Limb (tissue), 2 donors: ENCODE data around the gene FHIT.

Experiments
- DNase-seq, 2 donors: peaks; one replicate each; pipeline ENCODE4 v3.0.0-alpha.2; 2016; ENCODE audit errors: extremely low spot score in 2 of 2

FHIT gene

DNA sequence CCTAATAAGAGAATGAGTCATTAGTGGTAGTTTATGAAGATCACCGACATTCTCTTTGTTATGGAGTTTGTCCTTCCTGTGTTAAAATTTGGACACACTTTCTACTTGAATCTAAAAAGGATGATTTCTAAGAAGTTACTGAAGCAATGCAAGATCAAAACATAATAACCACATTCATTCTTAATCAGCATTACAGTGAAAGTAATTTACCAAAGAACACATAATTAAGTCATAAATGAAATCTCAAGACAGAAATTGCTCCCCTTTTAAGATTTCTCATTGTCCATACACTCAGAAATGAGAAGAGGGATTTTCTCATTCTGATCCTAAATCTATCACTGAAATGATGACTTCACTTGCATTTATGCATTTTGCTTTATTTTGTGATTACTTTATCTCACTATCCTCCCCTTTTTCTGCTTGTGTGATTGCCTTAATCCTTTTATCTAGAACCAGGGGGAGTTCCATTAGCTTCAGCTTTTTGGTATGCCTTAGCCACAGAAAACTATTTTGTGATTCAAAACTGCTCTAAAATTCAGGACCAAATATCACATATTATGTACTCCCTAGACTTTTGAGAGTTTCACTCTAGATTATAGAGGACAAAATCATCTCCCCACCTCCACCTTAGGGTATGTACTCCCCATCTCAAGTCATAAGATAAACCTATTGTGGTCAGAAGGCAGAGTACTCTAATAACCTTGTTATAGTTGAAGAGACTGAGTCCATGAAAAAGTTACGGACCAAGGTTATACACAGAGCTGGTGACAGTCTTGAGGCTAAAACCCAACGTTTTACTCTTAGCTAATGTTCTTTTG, 1383.9 kb downstream of the FHIT start:
- DNase-seq = no peak

DNA sequence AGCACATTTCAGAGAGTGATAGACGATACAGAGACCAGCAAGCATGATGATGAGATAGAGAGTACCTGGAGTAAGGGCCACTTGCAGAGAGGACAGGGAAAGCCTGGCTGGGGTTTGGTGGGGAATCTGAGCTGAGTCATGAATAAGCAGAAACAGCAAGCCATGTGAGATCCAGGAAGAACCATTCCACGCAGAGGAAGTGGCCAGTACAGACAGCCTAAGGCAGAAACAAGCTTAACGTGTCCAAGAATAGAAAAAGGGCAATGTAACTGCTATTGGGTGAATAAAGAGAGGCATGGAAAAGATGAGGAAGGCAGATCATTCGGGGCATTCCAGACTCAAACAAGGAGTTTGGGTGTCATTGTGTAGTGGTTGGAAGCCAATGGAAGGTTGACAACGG, 1385.2 kb downstream of the FHIT start:
- no peak for DNase-seq

DNA sequence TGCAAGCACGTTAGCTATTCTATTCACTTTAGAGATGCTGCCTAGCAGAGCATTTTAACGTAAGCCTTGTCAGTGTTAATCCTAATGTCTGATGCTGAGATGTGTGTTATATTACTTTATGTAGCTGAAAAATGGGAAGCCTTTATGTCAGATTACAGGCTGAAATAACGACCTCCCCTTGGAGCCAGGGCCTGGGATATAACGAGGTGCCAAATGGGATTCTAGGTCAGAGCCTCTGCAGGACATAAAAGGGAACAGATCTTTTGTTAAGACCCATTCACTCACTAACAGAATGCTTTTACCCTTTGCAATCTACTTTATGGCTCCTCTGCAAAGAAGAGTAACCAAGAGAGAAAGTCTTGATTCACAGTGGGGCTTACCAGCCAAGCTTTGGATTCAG, 1385.9 kb downstream of the FHIT start:
- no peak for DNase-seq

DNA sequence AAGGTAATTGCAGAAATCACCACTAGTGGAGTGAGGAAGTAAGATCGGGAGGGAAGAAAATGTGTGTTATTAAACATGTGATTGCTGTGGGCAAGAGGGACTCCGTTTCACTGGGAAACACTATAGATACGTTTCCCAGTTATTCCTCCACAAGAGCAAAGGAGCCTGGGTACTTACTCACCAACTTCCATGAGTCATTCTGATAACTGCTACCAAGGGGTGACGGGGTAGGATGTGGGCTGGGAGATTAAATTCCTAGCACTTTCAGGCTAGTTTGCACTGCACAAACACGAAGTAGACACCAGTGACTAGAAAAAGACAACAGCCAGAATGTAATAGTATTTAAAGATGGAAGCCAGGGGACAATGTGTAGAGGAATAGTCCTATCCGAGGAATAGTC, 1388.6 kb downstream of the FHIT start:
- no peak for DNase-seq

DNA sequence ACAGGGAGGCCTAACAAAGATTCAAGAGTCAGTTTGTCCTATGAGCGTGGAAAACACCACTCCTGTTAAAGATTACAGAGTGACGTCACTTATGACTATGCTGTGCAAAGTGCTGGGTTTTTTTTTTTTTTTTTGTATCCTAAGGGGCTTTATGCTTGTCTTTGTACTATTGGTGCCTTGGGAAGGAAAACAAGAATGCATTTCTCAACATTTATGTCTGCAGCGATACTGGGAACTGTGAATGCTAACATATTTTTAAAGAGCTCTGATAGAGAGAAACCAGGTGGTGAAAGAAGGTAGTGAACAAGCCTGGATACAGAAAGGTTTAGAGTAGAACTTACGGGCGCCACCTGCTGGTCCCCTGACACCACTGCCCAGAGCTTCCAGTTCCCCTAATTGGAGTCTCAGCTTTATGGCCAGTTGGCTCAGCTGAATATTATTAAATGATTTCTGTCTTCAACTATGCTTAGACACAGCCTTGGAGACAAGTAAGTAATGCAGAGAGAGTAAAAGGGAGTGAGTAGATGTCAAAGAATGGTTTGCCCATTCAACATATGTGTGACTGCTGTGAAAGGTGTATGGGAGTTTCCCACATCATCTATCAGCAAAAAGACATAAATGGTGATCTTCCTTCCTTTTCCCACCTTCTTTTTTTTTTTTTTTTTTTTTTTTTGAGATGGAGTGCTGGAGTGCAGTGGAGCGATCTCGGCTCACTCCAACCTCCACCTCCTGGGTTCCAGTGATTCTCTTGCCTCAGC, 1393.5 kb downstream of the FHIT start:
- peak; percentile 85 to 86 for DNase-seq

DNA sequence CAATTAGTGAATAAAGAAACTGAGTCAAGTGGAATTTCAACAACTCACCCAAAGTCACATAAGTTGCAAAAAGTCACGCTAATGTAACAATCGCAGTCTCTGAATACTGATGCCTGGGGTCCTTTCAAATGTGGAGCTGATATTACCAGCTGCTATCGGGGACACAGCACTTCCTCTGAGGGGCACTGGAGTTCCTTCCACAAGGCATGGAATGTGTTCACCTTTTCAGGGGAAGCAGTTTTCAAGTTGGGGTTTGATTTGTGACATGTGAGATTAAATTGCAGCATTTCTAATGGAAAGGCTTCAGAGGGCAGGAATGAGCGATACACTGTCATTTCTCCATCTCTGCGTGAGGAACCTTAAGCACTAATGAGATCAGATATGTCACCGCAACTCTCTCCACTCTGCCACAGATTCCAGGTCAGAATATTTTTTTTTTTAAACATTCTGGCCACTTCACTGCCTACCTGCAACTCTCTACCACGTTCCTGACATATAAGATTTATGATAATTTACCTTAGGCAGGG, 1394.3 kb downstream of the FHIT start:
- no peak for DNase-seq

DNA sequence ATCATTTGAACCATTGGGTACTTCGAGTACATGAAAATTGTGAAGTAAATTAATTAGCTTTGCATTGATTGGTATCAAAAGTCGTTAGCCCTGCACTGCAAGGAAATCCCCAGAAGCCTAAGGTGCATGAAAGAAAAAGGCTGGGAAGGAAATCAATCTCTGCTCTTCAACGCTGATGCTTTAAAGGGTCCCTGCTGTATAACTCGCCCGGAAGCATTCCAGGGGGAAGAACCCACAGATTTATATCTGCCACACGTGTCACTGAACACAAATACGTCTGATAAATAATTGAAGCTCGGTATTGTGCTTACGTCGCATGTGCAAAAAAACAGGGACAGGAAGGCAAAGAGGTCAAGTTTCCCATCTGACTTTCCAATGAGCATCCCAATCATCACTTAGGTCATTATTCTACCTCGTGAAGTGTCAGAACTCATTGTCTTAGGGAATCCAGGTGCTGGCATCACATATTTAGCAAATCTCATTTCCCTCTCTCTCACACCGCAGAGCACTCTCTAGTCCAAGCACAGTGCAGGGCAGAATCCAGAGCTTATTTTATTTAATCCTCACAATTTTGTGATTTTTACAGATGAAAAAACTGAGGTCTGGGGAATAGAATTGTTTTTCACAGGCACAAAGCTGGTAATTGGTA, 1397.1 kb downstream of the FHIT start:
- no peak for DNase-seq

DNA sequence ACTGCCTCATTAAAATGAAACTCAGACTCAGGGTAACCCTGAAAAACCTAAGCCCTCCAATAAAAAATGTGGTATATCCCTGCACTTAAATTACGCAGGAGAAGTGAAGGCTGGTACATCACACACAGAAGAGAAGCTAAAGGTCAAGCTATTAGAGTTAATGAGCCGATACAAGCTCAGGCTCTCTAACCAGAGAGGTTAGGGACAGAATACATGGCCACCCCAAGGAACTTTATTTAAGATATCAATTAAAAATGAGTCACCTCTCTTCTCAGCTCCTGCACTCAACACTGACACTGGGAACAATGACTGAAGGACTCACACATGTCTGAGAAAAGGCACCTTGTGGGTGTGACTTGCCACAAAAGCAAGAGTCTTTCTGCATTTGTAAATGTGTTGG, 1400.8 kb downstream of the FHIT start:
- DNase-seq = no peak

DNA sequence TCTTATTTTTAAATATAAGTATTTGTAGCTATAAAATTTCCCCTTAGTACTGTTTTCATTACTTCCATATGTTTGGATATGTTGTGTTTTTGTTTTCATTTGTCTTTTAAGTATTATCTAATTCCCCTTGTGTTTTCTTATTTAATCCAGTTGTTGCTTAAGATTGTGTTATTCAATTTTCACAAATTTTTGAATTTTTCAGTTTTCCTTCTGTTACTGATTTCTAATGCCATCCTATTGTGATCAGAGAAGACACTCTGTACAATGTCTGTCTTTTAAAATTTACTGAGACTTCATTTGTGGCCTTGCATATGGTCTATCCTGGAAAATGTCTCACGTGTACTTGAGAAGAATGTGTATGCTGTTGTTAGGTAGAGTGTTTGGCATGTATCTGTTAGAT, 1405.9 kb downstream of the FHIT start:
- no peak for DNase-seq

DNA sequence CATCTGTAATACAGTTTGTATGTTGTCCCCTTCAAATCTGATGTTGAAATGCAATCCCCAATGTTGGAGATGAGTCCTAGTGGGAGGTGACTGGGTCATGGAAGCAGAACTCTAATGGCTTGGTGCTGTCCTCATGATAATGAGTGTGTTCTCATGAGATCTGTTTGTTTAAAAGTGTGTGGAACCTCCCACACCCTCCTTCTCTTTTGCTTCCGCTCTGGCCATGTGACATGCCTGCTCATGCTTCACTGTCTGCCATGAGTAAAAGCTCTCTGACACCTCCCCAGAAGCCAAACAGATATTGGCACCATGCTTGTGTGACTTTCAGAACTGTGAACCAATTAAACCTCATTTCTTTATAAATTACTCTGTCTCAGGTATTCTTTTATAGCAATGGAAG, 1407.4 kb downstream of the FHIT start:
- DNase-seq = no peak

DNA sequence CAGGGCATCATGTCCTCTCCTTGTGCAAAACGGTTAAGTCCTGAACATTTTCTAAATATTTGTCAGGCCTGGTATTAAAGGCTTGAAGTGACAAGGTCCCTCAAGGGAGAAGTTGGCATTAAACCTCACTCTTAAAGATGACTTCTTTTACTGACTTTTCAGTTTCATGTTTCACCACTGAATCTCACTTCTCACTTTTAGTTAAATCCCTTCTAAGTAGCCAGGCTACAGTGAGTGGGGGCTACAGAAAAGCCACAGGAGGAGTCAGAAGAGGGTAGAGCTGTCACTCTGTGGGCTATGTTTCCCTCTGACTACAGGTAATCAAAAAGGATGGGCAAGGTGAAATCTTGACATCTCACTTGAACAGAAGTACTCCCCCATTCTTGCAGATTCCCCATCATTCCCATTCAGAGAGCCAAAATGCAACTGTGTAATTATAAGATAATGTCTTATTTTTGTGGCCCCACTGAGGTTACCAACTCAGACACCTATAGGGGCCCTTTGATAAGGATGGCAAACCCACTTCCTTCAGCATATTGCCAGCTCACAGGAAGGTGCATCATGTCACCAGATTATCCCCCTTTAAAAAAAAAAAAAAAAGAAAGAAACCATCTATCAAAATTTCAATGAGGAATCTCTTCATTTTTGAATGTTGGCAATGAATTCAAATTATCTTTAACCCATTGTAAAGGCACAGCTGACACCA, 1411.3 kb downstream of the FHIT start:
- no peak for DNase-seq

DNA sequence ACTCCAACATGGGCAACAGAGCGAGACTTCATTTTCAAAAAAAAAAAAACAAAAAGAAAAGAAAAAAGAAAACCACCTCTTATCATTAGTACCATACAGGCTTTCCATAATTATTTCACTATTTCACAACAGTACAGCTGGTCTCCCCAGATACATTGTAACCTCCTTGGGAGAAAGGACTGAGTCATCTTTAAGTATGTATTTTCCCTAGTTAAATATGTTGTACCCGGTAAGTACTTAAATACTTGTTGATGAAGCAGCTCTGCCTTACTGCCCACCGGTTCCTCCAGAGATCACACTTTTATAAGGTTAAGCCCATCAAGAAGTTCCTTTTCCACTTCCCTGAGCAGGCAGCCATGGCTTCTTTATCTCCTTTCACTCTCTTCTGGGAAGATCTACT, 1412.0 kb downstream of the FHIT start:
- no peak for DNase-seq

DNA sequence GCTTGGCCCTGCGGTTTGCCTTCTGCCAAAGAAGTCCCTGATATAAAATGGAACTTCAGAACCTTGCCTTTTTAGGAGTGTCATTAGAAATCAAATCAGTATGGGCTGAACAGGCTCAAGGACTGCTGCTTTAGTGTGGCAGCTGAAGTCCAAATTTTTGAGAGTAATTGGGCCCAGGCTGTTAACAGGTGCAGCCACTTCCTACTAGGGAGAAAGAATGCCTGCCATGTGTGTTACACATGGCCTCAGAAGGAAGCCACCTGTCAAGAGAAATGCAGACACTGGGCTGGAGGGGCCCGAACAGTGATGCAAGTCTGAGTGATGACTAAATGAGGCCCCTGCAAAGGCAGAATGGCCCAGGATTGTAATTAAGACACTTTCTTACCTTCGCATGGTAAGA, 1414.7 kb downstream of the FHIT start:
- peak; percentile 40 to 56 for DNase-seq

DNA sequence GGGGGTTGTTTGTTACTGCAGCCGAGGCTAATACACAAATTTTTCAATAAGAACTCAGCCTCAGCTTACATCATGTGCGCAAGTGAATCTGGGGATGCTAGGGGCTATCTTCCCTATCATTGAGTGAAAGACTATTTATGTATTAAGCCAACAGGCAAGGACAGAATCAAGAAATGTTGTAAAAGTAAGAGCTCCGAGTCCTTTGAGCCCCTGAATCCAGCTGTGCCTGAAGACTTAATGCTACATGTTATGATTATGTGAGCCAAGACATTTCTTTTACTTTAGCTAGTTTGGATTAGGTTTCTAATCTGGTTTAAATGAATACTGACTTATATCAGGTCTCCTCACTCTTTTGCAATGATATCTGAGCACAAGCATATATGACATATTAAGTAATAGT, 1418.5 kb downstream of the FHIT start:
- DNase-seq = no peak

DNA sequence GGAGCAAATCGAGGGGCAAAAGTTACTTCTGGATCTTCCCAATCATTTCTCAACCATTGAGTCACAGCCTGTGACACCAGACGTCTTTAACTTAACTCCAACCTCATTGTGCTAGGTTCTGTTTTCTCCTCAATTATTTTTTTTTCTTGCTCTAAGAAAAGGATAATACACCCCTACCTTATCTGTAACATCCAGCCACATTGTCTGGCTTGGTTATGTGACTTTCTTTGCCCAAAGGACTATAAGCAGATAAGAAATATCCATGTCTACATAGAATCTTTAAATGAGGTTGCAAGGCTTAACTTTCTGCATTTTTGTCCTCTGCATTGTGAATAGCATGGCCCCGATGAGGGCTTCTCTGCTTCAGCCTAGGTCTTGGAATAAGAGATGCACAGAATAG, 1419.0 kb downstream of the FHIT start:
- DNase-seq = no peak

DNA sequence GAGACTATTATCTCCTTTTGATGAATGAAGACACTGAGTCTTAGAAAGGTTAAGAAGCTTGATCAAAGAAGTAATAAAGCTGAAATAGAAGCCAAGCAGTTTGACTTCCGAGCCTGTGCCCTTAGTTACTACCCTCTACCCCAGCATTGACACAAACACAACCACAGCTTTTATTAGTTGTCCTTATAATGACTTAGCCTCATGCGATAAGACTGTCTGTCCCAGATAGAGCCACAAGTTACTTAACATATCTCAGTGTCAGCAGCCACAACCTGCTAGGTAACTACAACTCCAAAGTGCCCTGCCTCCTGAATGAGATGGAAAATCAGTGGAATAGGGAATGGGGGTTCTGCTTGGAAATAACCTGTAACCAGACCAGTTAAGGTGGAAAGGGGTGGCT, 1419.9 kb downstream of the FHIT start:
- no peak for DNase-seq

DNA sequence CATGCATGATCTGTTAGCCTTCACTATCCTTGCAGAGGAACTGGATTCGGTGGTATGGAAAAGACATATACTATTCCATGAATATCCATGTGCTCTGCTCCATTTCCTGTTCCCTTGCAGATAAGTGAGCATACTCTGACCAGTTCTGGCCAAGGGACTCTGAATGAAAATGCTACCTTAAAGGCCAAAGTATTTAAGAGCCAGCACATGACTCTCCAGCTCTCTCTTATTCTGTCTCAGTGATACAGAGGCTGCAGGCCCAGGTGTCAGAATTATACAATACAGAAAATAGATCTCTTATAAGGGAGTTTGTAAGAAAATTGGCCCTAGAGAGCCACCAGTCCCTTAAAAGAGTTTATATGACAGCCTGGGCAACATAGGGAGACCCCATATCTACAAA, 1421.7 kb downstream of the FHIT start:
- DNase-seq = no peak

DNA sequence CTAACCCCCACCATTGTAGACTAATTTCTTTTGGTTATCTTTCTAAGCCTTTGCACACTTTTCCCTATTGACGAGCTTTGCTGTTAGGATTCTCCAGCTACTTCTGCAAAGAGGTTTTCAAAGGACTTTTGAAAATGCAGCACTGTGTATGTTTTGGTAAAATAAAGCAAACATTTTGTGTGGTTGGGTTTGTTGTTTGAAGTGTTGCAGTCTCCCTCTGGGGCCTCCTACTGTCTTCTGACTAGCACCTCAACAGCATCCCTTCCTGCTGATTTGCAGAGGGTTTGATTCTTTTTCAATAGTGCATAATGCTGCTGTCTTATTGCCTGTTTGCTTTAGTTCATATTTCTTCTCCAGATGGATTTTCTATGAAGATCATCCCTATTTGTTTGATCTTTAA, 1426.4 kb downstream of the FHIT start:
- no peak for DNase-seq

DNA sequence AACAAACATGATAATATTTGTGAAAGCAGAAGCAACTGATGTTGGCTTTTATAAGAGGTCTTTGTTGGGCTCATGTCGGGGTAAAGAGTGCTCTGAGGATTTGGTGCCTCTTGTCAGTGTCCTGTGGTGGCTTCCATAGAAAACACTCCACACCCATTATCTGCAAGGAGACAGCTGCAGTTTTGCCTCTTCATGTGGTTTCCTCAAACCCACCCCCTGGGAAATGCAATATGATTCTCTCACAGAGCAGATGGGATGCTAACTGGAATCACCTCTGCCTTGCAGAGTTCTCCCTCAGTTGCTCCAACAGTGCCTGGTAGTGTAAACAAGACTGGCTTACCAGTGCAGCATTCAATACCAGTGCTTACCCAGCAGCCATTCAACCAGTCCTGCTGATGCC, 1430.0 kb downstream of the FHIT start:
- no peak for DNase-seq

DNA sequence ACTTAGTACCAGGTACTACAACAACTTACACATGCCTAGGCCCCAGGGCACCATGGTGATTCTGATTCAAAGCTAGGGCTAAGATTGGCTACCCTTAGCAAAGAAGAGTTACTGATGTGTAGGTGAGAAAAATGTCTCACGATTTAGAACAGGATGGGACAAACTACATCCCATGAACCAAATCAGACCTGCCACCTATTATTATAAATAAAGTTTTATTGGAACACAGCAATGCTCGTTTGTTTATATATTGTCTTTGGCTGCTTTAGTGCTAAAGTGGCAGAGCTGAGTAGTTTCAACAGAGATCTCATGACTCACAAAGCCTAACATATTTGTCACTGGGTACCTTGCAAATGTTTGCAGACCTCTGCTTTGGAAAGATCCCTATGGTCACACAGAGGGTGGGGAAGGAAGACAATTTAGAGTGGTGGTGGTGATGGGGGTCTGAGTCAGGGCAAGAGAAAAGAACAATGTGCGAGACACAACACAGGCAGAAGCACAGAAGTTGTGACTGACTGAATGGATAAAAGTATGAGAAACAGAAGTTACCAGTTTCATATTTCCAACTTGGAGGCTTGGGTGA, 1430.8 kb downstream of the FHIT start:
- DNase-seq = no peak

DNA sequence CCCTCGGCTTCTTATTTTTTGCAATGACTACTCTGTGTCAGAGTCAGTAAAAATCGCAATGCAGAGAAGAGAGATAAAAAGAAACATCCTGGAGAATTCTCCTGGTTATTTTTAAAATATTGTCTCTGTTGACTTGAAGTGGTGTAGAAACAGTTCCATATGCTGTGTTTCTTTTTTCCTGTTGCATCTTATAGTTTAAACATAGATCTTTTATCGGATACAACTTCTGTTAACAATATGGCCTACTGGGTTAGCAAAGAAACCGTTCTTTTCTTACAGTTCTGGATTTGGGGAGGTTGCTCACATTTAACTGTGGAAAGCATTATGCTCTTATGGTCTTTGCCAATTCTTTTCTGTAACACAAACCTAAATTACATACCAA, 1432.3 kb downstream of the FHIT start:
- DNase-seq = no peak
